Measurements from ENCODE around the gene SBK1. TPM values are rescaled to one million over a fixed set of nuclear protein-coding genes. Genes with fewer than 3 reads are reported as not detected.

SBK1 gene
- total RNA-seq, 1 donor = 3.7 TPM

DNA sequence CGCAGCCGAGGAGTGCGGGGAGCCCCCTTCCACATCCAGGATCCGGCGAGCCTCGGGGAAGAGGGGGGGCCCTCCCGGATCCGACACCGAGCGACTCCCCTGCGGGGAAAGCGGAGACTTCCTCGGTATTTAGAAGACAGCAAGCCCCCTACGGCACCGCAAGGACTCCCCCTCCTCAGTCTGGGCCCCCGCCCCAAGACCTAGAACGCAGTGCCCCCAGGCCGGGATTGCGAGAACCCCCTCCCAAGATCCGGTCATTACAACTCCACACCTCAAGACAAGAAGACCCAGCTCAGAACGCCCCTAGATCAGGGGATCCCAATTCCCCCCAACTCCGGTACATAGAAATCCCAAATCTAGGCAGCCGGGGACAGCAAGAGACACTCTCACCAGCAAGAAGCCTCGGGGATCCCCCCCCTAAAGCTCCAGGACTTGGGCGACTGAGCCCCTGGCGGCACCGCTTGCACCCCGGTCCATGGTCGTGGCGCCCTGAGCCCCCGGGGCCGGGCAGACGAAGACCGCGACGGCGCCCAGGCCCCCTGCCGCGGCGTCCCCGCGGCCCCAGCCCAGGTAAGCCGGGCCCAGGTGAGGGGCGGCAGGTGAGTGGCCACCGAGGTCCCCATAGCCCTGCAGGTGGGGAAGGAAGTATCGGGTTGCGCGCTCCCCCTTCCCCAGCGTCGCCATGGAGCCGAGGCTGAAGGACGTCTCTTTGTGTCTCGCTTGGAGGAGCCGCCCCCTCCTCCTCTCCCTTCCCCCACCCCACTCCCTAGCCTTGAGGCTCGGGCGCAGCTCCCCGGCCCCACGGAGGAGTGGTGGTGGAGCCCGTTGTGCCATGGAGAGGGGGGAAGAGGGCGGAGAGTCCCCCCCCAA lies 641 bp downstream of the SBK1 start:
- Histone ChIP-seq H3K27me3 (ENCODE audit: insufficient read depth, low read length) (peaks cover 3% of the 10 kb centered on the region), H3K4me3 (ENCODE audit: low read length) (peak overlapping the region; percentile 56), H3K9me3 (ENCODE audit: low read depth, low read length) (no peaks in the 10 kb centered on the region), H3K4me1 (ENCODE audit: insufficient read depth, low read length) (peaks cover 74% of the 10 kb centered on the region)

DNA sequence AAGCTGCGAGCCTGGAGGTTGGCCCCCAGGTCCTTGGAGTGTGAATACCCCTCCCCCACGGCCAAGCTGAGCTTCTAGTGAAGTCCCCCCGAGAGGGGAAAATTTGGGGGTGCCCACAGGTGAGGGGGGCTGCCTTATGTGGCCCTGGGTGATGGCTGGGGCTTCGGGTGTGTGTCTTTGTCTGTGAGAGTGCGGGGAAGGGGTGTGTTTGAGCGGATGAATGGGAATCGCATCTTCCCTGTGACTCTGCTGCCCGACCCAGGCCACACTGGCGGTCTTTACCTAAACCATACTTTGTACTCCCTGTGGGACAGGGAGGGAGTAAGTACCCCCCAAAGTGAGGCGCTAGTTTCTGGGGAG lies 1.3 kb downstream of the SBK1 start:
- Histone ChIP-seq H3K4me1 (ENCODE audit: insufficient read depth, low read length) (peaks cover 74% of the 10 kb centered on the region), H3K27me3 (ENCODE audit: insufficient read depth, low read length) (peaks cover 3% of the 10 kb centered on the region), H3K4me3 (ENCODE audit: low read length) (peak overlapping the region; percentile 56), H3K9me3 (ENCODE audit: low read depth, low read length) (no peaks in the 10 kb centered on the region)

DNA sequence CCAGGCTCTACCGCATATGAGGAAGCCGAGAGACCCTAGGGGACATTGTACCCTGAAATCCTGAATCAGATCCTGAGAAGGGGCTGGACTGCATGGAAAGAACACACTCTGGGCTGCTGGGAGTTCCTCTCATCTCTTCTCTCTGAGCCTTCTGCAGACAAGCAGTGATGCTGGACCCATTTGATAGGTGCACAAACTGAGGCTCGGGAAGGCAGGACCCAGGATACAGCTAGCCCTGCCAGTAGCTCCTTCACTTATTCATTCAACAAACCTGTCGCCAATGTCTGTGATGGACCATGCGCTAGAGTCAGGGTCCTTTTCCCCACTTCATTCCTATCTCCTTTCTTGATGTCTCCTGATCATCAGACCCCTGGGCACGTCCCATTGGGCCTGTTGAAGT lies 1.9 kb downstream of the SBK1 start:
- Histone ChIP-seq H3K4me3 (ENCODE audit: low read length) (peak overlapping the region; percentile 56), H3K4me1 (ENCODE audit: insufficient read depth, low read length) (peaks cover 69% of the 10 kb centered on the region), H3K9me3 (ENCODE audit: low read depth, low read length) (no peaks in the 10 kb centered on the region), H3K27me3 (ENCODE audit: insufficient read depth, low read length) (peaks cover 3% of the 10 kb centered on the region)

DNA sequence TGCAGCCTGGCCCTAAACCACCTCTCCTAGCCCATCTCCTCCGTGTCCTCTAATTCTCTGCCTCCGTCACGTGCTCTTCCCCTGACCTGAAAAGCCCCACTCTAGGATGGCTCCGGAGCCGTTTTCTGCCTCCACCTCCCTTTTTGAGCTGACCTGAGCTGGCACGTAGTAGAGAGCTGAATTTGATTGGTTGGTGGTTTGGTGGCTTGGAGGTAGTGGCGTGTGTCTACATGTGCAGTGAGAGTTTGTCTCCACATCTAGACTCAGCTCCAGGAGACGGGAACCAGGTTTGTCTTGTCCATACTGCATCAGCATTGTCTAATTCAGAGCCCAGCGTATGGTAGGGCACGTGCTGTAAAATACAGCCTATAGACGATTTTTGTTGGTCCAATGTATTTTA lies 3.0 kb downstream of the SBK1 start:
- Histone ChIP-seq H3K9me3 (ENCODE audit: low read depth, low read length) (no peaks in the 10 kb centered on the region), H3K27me3 (ENCODE audit: insufficient read depth, low read length) (peaks cover 3% of the 10 kb centered on the region), H3K4me3 (ENCODE audit: low read length) (no peak overlapping the region), H3K4me1 (ENCODE audit: insufficient read depth, low read length) (peaks cover 61% of the 10 kb centered on the region)

DNA sequence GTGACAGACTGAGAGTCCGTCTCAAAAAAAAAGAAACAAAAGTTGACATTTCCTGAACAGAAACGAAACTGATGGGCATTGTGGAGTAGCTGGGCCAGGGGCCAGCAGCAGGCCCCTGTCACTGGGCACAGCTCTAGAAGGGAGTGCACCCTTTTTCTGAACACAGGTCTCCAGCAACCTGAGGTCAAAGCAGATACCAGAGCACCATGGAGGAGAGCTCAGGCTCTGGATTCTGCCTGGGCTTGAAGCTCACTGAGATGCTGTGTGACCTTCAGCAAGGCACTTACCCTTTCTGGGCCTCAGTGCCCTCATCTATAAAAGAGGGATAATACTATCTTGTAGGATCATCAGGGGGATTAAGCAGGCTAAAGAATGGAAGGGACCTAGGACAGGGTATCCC lies 5.0 kb downstream of the SBK1 start:
- H3K9me3 ChIP-seq (ENCODE audit: low read depth, low read length) = no peaks in the 10 kb centered on the region
- H3K27me3 ChIP-seq (ENCODE audit: insufficient read depth, low read length) = peaks cover 3% of the 10 kb centered on the region
- peaks cover 55% of the 10 kb centered on the region for H3K4me1 ChIP-seq (ENCODE audit: insufficient read depth, low read length)
- H3K4me3 ChIP-seq (ENCODE audit: low read length) = no peak overlapping the region

DNA sequence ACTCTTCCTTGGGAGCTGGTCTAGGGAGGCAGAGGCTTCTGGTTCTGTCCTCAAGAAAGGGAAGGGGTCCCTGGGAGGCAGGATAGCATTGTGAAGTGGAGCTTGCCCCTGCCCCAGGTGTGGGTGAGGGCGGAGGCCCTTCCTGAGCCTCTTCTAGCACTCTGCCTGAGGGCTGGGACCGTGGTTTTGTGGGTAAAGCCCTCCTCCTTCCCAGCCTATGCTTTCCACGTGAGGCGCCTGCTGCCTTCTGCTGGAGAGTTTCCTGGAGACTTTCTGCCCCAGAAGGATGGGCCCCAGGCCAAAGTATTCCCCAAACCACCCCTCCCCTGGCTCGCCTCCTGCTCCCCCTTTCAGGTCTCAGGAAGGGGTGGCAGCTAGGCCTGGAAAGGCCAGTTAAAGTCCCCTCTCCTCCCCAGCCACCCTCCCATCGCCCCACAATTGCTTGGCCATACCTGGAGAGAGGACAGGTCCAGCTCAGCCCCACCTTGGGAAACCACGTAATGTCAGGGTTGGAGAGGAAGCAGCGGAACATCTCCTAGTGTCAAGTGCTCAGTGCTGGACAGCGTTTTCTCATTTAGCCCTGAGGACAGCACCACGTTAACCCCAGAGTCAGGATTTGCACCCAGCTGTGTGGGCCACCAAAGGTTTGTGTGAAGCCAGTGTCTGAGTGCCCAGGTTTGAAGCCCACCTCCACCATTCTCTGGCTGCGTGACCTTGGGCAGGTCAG lies 5.6 kb downstream of the SBK1 start:
- Histone ChIP-seq H3K9me3 (ENCODE audit: low read depth, low read length) (no peaks in the 10 kb centered on the region), H3K4me1 (ENCODE audit: insufficient read depth, low read length) (peaks cover 50% of the 10 kb centered on the region), H3K4me3 (ENCODE audit: low read length) (no peak overlapping the region), H3K27me3 (ENCODE audit: insufficient read depth, low read length) (peaks cover 3% of the 10 kb centered on the region)

GRCh38 chr16:28298511-28298878 lies 6.2 kb downstream of the SBK1 start:
- Histone ChIP-seq H3K4me3 (ENCODE audit: low read length) (no peak overlapping the region), H3K9me3 (ENCODE audit: low read depth, low read length) (no peaks in the 10 kb centered on the region), H3K4me1 (ENCODE audit: insufficient read depth, low read length) (peaks cover 45% of the 10 kb centered on the region), H3K27me3 (ENCODE audit: insufficient read depth, low read length) (peaks cover 2% of the 10 kb centered on the region)

DNA sequence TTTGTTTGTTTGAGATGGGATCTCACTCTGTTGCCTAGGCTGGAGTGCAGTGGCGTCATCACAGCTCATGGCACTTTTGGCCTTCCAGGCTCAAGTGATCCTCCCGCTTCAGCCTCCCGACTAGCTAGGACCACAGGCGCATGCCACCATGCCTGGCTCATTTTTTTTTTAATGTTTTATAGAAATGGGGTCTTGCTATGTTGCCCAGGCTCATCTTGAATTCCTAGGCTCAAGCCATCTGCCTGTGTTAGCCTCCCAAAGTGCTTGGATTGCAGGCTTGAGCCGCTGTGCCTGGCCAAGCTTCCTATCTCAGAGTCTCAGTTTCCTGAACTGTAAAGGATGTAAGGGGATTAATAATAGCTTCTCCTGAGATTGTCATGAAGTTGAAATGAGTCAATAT lies 8.0 kb downstream of the SBK1 start:
- Histone ChIP-seq H3K4me3 (ENCODE audit: low read length) (no peak overlapping the region), H3K4me1 (ENCODE audit: insufficient read depth, low read length) (peaks cover 27% of the 10 kb centered on the region), H3K27me3 (ENCODE audit: insufficient read depth, low read length) (no peaks in the 10 kb centered on the region), H3K9me3 (ENCODE audit: low read depth, low read length) (no peaks in the 10 kb centered on the region)

DNA sequence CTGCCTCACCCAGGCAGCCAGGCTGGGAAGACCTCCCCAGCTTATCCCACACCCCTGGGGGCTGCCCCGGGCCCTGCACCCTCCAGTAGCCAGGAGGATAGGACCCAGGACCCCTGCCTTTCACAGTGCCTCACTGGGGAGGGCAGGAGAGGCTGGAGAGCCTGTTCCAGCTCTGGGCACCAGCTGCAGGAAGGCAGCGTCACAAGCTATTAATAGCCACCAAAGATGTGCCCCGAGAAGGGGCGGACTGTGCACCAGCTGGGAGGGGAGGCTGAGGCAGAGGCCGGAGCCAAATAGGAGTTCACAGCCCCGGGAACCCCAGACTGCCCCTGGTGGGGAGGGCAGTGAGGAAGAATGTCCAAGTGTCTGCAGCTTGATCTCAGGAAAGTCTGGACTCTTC lies 8.8 kb downstream of the SBK1 start:
- Histone ChIP-seq H3K27me3 (ENCODE audit: insufficient read depth, low read length) (no peaks in the 10 kb centered on the region), H3K9me3 (ENCODE audit: low read depth, low read length) (no peaks in the 10 kb centered on the region), H3K4me3 (ENCODE audit: low read length) (no peak overlapping the region), H3K4me1 (ENCODE audit: insufficient read depth, low read length) (peaks cover 25% of the 10 kb centered on the region)

GRCh38 chr16:28301620-28302019 lies 9.3 kb downstream of the SBK1 start:
- Histone ChIP-seq H3K9me3 (ENCODE audit: low read depth, low read length) (no peaks in the 10 kb centered on the region), H3K4me3 (ENCODE audit: low read length) (no peak overlapping the region), H3K4me1 (ENCODE audit: insufficient read depth, low read length) (peaks cover 21% of the 10 kb centered on the region), H3K27me3 (ENCODE audit: insufficient read depth, low read length) (no peaks in the 10 kb centered on the region)

GRCh38 chr16:28303132-28303531 lies 10.8 kb downstream of the SBK1 start:
- Histone ChIP-seq H3K4me1 (ENCODE audit: insufficient read depth, low read length) (peaks cover 6% of the 10 kb centered on the region), H3K4me3 (ENCODE audit: low read length) (no peak overlapping the region), H3K9me3 (ENCODE audit: low read depth, low read length) (no peaks in the 10 kb centered on the region), H3K27me3 (ENCODE audit: insufficient read depth, low read length) (no peaks in the 10 kb centered on the region)

- Histone ChIP-seq H3K9me3 (ENCODE audit: low read depth, low read length) (no peaks in the 10 kb centered on the region), H3K27me3 (ENCODE audit: insufficient read depth, low read length) (no peaks in the 10 kb centered on the region), H3K4me1 (ENCODE audit: insufficient read depth, low read length) (peaks cover 5% of the 10 kb centered on the region), H3K4me3 (ENCODE audit: low read length) (no peak overlapping the region)
Measured at GRCh38 chr16:28304214-28304613, 11.9 kb downstream of the SBK1 start.

DNA sequence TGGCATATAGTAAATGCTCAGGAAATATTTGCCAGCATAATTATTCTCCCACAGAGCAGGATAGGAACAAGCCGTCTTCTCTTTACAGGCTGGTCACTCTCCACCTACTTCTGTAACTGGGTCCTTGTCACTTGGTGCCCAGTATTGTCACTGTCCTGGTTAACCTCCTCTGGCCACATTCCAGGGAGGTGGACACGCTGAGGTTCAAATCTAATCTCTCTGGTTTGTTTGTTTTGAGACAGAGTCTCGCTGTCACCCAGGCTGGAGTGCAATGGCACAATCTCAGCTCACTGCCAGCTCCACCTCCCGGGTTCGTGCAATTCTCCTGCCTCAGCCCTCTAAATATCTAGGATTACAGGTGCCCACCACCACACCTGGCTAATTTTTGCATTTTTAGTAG lies 15.6 kb downstream of the SBK1 start:
- H3K9me3 ChIP-seq (ENCODE audit: low read depth, low read length) = no peaks in the 10 kb centered on the region
- peaks cover 42% of the 10 kb centered on the region for H3K4me1 ChIP-seq (ENCODE audit: insufficient read depth, low read length)
- no peak overlapping the region for H3K4me3 ChIP-seq (ENCODE audit: low read length)
- H3K27me3 ChIP-seq (ENCODE audit: insufficient read depth, low read length) = no peaks in the 10 kb centered on the region

DNA sequence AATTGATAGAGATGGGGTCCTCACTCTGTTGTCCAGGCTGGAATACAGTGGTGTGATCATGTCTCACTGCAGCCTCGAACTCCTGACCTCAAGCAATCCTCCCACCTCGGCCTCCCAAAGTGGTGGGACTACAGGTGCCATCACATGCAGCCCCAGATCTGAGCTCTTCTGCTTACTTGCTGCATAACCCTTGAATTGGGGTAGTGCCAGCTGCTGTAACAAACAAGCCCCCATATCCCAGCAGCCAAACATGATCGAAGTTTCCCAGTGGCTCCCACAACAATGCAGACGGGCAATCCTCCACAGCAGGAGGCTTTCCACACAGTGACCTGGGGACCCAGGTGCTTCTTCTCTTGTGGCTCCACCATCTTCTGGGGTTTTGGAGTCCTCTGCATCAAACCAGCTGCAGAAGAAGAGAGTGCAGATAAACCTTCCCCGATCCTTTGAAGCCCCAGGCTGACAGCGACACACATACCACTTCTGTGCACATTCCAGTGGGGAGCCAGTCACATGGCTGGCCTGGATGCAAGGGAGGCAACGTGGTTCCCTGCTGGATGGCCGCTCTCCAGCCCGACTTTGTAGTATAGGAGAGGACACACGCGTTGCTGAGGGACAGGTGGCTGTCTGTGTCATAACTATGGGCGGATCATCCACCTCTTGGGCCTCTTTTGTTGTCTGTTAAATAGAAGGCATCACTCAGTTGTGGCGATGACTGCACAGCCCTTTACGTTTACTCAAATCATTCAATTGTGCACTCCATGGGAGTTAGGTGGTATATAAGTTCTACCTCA lies 16.7 kb downstream of the SBK1 start:
- H3K27me3 ChIP-seq (ENCODE audit: insufficient read depth, low read length) = no peaks in the 10 kb centered on the region
- peaks cover 48% of the 10 kb centered on the region for H3K4me1 ChIP-seq (ENCODE audit: insufficient read depth, low read length)
- no peak overlapping the region for H3K4me3 ChIP-seq (ENCODE audit: low read length)
- no peaks in the 10 kb centered on the region for H3K9me3 ChIP-seq (ENCODE audit: low read depth, low read length)

DNA sequence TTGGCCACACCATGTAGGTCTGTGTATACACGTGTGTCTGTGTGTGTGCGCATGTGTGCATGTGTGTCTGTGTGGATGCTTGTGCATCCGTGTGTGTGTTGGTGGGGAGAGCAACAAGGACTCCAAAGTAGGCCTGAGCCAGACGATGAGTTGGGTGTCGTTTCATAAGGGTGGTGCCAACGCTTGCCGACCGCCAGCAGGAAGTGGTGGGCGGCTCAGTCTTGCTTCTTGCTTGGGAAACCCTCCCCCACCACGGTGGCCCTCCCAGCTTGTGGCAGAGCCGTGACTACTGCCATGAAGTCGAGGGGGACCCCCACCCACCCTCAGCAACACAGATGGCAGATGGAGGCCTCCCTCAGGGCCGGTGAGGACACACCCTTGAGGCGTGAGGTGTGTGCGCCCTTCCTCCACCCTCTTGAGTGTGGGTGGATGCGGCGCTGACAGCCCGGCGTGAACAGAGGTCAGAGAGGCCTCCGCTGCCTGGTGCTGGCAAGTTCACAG lies 17.5 kb downstream of the SBK1 start:
- H3K4me3 ChIP-seq (ENCODE audit: low read length) = no peak overlapping the region
- H3K27me3 ChIP-seq (ENCODE audit: insufficient read depth, low read length) = no peaks in the 10 kb centered on the region
- peaks cover 48% of the 10 kb centered on the region for H3K4me1 ChIP-seq (ENCODE audit: insufficient read depth, low read length)
- no peaks in the 10 kb centered on the region for H3K9me3 ChIP-seq (ENCODE audit: low read depth, low read length)

All from mononuclear cell (primary cell).